Activated CD8-positive, alpha-beta memory T cell treated with anti-CD3 and anti-CD28 coated beads for 36 hours (primary cell): ENCODE data around the gene RERE. TPM values are rescaled to one million over a fixed set of nuclear protein-coding genes. Genes with fewer than 3 reads are reported as not detected.
"Not testable (repeated sequence)": the region's sequence is repeated elsewhere in the genome, so short reads cannot be mapped to it uniquely, and the experiment has no call there.

Experiments used
- CTCF ChIA-PET: fragments of 350-600 bp; sonication (Branson Sonifier 250); formaldehyde crosslinking; loops from one replicate; lab custom pipeline; 2021; ENCODE audit warnings: antibody characterized with exemption; lab: Charles Lee
- POLR2A ChIA-PET: fragments of 350-600 bp; sonication (Branson Sonifier 250); formaldehyde crosslinking; loops from one replicate; lab custom pipeline; 2021; ENCODE audit warnings: antibody characterized with exemption; lab: Charles Lee
- total RNA-seq, 2 experiments: library from RNA; stranded (reverse); gene quantifications; one replicate each; pipeline ENCODE4 v1.2.3, GENCODE V29; 2021

Gene RERE
- total RNA-seq, 2 experiments from 2014 or later: 32.9 to 33.6 TPM

DNA sequence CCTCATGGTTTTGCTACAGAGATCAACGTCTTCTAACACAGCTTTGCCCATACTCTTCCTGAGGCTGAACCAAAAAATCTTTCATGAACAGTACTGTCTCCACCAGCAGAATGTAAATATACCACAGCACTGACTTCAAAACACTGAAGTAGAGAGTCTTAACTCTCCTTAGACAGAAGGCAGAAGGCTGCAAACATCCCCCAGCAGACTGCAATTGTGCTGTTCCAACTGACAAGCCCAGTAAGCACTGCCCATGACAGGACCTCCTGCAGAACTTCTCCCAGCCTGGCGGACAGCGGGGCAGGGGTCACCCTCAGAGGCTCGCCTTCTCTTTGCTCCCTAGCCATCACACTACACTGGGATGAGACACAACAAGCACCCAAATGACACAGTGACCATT is 218.7 kb downstream of the RERE start:
- POLR2A ChIA-PET: no interaction called here
- CTCF ChIA-PET: interaction anchor here (0.6 kb wide), 1 partner anchor 84 kb away, joined by 3 read pairs; no protein-coding TSS in a partner anchor

DNA sequence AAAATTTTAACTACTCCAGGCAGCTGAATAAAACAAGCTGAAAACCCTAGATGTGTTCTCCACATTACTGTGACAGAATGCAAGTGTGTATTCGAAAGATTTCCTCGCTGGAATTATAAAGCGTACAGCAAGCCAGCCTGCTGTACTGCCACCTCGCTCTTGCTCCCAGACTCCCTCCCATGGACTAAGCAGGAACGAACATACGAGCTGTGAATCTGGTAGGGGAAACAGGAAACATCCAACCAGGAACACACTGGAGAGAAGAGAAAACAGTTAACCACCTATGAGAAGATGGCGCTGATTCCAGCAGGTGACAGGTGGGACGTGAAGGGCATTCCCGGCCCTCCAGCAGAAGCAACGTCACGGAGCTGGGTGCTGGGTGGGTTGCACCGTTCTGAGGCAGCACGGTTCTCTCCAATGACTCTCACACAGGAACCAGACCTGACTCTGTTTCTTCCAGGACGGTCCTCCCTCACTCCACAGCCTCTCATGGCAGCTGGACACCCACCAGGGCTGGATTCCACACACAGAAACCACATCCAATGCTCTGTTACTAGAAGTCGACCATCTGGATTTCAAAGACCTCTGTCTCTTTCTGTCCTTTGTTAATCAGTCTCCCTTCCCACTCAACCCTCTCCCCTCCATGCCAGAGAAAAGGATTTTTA is 219.2 kb downstream of the RERE start:
- ChIA-PET CTCF (interaction anchor here (0.5 to 0.6 kb wide), 2 partner anchors 85 to 97 kb away, joined by 3 read pairs; no protein-coding TSS in a partner anchor), POLR2A (no interaction called here)

DNA sequence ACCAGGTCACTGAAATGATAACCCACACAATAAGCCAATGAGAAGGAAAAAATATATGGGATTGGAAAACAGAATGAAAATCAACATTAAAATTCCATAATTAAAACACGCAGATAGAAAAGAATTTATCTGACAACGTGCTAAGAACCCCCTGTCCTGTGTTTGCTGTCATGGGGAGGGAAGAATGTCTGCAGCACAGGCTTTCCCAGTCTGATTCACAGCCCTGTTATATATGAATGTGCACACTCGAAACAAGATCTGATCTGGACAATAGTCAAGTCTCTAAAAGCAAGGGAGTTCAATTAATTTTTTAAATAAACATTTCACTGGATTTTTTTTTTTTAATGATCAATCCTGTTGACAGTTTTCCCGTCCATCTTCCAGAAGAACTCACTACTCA is 220.0 kb downstream of the RERE start:
- ChIA-PET CTCF (interaction anchor here (0.5 kb wide), 1 partner anchor 98 kb away, joined by 3 read pairs; no protein-coding TSS in a partner anchor), POLR2A (no interaction called here)

DNA sequence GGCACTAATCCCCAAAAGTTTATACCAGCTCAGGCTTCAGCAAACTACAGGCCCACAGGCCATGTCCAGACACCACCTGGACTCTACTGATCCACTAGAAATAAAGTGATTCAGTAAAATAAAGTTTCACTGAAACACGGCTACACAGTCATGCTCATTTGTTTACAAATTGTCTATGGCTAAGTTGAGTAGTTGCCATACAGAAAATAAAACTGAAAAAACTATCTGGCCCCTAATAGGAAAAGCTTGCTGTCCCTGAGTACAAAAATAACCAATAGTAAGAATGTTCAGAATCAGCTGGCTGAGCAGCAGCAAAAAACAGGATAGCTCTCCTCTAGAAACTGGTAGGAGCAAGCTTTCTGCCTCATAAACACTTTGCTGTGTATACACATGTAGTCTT is 221.5 kb downstream of the RERE start:
- CTCF ChIA-PET: no interaction called here
- POLR2A ChIA-PET: interaction anchor here (0.5 kb wide), 1 partner anchor 70 kb away, joined by 6 read pairs; no protein-coding TSS in a partner anchor

DNA sequence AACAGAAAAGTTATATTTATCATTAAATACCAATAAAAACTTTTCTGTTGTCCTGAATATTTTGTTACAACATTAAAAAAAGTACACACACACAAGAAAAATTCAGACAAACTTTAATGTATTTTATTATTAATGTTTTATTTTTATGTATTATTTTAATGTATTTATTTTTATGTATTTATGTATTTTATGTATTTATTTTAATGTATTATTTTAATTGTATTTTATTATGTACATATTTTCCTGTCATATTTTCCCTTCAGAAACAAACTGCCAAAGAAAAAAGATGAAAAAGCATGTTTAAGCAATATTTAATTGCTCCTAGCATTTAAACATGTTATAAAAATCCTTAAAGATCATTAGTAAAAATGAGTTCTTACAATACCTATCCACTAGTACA is 222.1 kb downstream of the RERE start:
- ChIA-PET POLR2A (interaction anchor here (0.5 kb wide), 1 partner anchor 69 kb away, joined by 6 read pairs; no protein-coding TSS in a partner anchor), CTCF (no interaction called here)

DNA sequence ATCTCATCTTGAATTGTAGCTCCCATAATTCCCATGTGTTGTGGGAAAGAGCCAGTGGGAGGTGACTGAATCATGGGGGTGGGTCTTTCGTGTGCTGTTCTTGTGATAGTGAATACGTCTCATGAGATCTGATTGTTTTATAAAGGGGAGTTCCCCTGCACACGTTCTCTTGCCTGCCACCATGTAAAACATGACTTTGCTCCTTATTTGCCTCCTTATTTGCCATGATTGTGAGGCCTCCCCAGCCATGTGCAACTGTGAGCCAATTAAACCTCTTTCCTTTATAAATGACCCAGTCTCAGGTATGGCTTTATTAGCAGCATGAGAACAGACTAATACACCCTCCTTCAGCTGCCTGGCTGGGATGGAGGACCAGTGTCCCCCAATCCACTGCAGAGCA is 224.1 kb downstream of the RERE start:
- CTCF ChIA-PET, POLR2A ChIA-PET: not testable (repeated sequence)

DNA sequence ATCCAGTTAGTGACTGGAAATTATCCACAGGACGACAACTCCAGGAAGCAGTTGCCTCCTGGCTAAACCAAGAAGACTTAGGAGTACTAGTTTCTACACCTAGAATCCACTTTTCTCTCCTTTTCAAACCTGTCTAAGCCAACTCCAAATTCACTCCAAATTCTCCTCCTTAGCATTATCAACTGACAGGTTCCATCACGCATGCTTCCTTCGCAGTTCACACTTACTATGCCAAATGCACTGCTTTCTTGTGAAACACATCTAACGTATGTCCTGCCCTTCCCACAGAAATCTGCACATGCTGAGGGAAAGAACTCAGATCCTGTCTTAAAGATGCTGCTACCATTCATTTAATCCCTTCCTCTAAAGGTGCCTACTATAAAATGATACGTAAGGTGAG is 225.9 kb downstream of the RERE start:
- POLR2A ChIA-PET: no interaction called here
- CTCF ChIA-PET: no interaction called here

DNA sequence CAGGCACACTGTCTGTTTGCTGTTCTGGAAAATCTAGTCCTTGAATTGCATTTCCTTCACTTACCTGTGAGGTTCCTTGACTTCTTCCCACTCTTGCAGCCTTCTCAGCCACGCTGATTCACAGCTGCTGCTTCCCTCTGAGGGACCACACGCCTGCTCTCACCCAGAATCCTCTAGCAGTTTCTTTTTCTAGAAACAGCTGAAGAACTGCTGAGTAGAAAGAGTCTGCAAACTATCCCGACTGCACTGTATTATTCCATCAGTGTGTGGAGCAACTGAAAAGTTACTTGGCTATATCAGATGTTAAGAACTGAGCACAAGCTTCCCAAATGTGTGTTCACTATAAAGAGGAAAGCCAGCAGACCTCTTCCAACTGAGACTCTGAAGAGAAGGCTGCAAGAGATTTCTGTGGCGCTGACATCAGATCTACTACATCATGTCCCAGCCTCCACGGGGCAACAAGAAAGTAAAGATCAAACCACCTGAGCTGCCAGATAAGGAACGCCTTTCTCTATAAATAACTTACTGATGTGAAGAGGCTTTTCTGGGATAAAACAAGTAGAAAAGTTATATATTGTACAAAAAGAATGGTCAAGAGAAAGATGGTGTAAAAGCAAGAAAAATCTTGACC is 226.6 kb downstream of the RERE start:
- CTCF ChIA-PET: interaction anchor here (0.6 kb wide), 1 partner anchor 10 kb away, joined by 3 read pairs; no protein-coding TSS in a partner anchor

DNA sequence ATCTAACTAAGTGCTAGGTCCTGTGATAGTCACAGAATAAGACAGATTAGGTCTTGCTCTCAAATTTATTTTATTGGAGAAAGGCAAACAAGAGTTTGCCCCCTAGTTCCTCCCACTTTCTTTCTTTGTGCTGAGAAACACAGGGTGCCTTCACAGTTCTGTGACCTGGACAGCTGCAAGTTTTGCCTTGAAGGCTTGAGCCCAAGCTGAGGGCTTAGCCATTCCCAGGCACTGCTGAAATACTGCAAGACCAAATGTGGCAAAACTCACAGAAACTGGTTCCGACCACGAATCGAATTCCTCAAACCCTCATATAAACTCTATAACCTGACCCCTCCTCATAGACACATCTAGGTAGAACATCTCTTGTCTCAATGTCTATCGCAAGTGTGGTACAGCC is 227.9 kb downstream of the RERE start:
- ChIA-PET CTCF (no interaction called here), POLR2A (no interaction called here)

More for the DNA sequence above, 226.6 kb downstream of the RERE start:
- POLR2A ChIA-PET: no interaction called here

DNA sequence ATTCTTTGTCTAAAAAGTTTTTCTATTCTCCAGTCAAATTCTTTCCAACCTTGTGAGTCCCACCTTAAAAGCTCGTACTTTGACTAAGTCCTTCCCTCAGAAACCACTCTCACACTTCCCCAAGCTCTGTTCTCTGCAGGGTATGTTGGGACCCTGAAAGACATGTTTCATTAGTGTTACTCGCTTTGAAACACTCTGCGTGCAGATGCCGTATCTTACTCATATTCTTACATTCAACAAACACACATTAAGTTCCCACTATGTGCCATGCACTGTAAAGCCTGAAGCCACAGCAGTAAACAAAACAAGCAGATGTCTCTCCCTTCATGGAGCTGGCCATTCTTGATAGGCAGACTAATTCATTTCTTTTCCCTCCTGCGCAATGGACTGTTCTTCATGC is 229.7 kb downstream of the RERE start:
- CTCF ChIA-PET: interaction anchor here (1.4 kb wide), 1 partner anchor 16 kb away, joined by 3 read pairs; no protein-coding TSS in a partner anchor
- POLR2A ChIA-PET: no interaction called here

DNA sequence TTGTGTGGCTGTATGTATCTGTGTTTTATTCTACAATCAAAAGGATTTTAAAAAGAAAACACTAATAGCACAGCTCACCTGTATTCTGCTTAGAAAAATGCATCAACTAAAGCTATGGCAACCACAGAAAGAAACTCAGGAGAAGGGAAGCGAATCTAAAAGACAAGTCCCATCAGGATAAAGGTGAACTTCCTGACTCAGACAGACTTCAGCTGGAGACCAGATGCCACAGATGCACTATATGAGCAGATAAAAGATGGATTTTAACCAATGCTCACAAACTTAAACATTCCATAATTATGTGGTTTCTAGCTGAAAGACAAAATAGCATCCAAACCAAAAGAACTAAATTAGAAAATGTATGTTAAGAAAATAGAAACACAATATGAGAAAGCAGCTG is 231.0 kb downstream of the RERE start:
- CTCF ChIA-PET: interaction anchor here (1.4 kb wide), 1 partner anchor 263 kb away, joined by 3 read pairs; no protein-coding TSS in a partner anchor

DNA sequence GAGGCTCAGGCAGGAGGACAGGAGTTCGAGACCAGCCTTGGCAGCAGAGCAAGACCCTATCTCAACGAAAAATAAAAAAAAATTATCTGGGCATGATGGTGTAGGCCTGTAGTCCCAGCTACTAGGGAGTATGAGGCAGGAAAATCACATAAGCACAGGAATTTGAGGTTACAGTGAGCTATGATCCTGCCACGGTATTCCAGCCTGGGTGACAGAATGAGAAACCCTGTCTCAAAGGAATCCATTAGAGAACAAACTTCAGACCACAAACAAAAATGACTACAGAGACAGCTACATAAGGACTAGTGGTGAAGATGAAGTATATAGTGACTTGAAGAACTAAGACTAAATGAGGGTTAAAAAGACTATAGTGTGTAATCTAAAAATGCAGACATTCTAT is 233.1 kb downstream of the RERE start:
- POLR2A ChIA-PET: no interaction called here
- CTCF ChIA-PET: interaction anchor here (2.1 kb wide), 1 partner anchor 19 kb away, joined by 5 read pairs; no protein-coding TSS in a partner anchor

More for the DNA sequence above, 231.0 kb downstream of the RERE start:
- POLR2A ChIA-PET: interaction anchor here (0.6 kb wide), 1 partner anchor 52 kb away, joined by 10 read pairs; no protein-coding TSS in a partner anchor

DNA sequence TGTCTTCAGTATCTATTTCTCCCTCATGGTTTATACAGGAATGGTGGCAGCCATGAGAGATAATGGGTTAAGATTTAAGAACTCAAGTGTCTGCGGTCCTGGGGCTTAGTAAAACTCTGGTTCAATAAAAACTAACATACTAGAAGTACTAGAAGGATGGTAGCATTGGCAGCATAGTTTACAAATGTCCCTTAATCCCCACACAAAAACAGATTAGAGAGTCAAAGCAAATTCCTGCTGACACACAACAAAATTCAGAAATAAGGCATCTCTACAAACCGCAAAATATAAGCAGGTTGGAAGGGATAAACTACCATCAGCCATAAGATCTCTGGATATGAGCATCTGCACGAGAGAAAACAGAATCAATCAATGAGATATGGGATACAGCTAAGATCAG is 234.4 kb downstream of the RERE start:
- POLR2A ChIA-PET: no interaction called here
- CTCF ChIA-PET: no interaction called here

DNA sequence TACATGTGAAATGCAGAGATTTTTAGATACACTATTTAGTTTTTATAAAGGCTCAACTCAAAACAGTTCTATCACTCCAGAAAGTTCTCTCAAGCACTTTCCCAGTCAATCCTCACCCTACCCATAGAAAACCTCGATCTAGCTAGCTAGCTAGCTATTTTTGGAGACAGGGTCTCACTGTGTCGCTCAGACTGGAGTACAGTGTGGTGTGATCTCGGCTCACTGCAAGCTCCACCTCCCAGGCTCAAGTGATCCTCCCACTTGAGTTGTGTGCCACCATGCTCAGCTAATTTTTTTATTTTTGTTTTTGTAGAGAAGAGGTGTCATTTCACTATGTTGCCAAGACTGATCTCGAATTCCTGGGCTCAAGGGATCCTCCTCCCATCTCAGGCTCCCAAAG is 236.9 kb downstream of the RERE start:
- POLR2A ChIA-PET: no interaction called here
- CTCF ChIA-PET: no interaction called here

DNA sequence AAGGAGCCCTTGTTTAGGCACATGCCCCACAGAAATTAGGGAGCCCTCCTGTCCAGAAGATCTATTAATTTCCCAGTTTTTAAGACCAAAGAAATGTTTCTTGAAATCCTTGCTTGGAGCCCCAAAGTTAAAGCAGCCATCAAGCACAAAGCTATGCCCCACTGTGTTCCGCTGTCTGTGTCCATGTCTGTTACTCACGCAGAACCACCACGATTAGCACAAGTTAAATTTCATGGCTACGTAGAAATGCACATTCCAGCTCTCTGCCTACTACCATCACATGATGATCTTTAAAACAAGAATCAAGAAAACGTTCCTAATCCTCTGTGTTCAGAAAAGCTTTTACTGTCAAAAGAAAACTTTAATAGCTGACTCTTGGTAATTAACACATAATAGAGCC is 238.5 kb downstream of the RERE start:
- ChIA-PET POLR2A (no interaction called here), CTCF (interaction anchor here (0.6 to 1.6 kb wide), 2 partner anchors 18 to 348 kb away, joined by 4 to 5 read pairs; no protein-coding TSS in a partner anchor)

DNA sequence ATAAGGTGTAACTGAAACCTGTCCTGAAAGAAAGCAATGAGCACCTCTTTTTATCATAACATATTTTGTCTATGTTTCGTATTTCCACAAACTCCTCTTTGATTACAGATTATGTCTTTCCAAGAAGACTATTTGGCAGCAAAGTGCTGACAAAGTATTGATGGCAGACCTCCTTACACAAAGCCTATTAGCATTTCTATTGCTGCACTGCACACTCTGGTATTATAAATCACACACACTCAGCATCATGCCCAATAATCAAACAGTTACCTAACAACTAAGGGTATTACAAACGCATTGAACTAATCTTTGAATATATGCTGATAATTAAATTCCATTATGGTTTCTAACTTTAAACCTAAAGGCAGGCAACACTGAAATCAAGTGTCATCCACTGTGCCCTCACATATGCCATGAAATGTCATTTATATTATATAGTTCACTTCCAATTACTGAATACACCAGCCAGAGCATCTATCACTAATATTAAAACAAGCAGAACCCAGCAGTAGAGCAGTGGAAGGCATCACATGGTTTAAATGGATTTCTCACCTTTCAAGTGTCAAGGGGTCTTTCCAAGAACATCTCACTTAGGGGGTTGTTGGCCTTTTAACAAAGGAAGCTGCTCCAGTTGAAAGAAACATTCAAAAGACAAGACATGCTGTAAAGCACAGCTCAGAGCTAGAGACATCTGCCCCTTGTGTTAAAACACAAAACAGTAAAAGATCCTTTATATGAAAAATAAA is 239.1 kb downstream of the RERE start:
- POLR2A ChIA-PET: no interaction called here
- CTCF ChIA-PET: interaction anchor here (0.6 to 1.6 kb wide), 2 partner anchors 17 to 349 kb away, joined by 4 to 5 read pairs; no protein-coding TSS in a partner anchor

DNA sequence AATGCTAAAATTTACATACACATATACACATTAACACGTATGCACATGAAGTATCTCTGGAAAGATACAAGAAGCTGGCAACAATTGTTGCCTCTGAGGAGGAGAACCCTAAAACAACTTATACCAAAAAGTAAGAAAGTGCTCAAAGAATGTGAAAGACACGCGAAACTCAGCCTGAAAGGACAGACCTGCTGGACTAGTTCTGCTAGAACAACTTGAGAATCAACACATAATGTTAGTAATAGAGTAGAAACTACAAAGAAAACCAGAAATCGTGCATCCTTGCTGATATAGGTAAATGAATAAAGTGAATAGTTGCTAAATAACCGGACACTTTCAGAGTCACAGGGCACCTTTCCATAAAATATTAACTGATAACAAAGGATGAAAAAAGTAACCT is 242.5 kb downstream of the RERE start:
- CTCF ChIA-PET: interaction anchor here (0.7 kb wide), 1 partner anchor 276 kb away, joined by 4 read pairs; no protein-coding TSS in a partner anchor
- POLR2A ChIA-PET: no interaction called here

DNA sequence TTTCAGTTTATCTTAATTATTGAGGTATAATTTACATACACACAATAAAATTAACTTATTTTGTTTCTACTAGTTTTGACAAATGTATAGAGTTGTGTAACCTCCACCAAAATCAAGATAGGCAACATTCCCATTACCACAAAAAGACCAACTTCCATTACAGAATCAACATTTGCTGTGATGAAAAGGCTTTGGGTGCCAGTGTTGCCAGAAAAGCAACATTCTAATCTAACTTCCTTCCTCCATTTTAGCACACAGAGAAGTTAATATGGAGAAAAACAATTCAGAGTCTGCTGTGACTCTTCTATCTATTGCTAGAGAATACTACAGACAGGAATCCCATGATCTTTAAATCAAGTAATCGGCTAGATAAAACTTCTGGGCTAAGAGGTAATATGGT is 245.3 kb downstream of the RERE start:
- CTCF ChIA-PET: no interaction called here

DNA sequence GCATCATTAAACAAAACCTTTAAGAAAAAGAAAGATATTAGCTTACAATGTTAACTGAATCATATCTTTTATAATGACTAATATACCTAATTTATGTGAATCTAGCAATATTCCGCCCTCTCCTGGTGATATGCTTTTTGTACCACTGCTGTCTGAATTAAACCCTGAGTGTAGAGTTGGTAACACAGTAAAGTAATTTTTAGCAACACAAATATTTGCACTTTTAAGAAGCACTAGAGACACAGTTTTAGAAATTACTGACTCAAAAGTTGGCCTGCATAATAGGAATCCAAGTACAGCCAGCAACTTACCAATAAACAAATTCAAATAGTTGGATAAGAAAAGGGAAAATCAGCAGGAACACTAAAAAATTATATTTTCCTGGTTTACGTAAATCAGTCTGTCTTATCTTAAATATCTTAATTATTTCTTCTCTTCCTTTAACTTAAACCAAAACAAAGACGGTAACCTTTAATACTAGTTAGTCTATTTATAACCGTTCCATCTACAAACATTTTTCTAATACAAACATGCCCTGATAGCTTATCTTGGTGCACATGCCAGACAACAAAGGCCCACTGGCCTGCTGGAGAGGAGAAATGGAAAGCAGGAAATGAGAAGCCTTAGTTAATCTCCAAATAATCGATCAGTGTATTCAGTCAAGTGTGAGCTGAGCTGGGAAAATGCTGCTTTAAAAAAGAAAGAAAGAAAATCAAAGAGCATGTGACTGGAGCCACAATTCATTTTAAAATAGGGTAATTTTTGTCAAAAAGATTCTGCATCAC is 246.0 kb downstream of the RERE start:
- CTCF ChIA-PET: interaction anchor here (1.0 to 1.2 kb wide), 2 partner anchors 10 to 278 kb away, joined by 3 to 6 read pairs; no protein-coding TSS in a partner anchor
- POLR2A ChIA-PET: no interaction called here

More for the DNA sequence above, 245.3 kb downstream of the RERE start:
- POLR2A ChIA-PET: no interaction called here
